ENCODE data around the gene LSM8.

LSM8 gene

DNA sequence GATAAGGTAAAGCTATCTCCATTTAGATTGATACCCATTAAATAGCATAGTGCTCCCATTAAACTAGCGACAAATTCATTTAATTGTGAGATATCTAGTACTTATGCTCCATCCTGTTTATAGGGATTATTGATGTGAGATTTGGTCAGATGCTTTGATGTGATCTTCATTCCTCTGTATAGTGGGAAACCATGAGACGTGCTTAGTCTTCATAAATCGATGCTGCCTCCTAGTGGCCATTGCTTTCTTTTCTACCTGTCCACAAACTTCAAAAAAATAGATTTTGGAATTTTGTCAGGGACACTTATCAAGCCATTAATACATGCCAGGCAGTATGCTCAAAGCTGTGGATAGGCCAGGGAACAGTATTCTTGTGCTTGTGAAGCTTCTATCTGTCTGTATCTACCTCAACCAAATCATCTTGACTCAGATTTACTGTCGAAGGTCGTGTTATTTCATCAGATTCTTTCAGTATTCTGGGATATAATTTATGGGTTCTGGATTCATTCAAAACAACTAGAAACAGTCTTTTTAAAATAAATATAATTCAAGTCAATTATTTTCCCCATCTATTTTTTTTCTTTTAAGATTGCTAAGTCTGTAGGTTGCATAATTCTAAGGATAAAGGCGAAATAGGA, 12.0 kb downstream of the LSM8 start:
- Histone ChIP-seq H3K4me1 (ENCODE audit: control insufficient read depth in 5 of 5, insufficient read depth in 5 of 5, low read length in 5 of 5) (peaks cover 0 to 5% (median 0%) of the 10 kb centered on the region in 5 donors), H3K4me3 (ENCODE audit: low read depth in 1 of 5, low read length in 5 of 5) (no peak overlapping the region), H3K27ac (ENCODE audit: low read depth, low read length) (no peak overlapping the region), H3K9ac (ENCODE audit: low read length in 5 of 5) (no peak overlapping the region), H3K27me3 (ENCODE audit: control insufficient read depth in 5 of 5, insufficient read depth in 4 of 5, low read length in 5 of 5) (no peaks in the 10 kb centered on the region), H3K36me3 (ENCODE audit: control insufficient read depth in 5 of 5, insufficient read depth in 5 of 5, low read length in 5 of 5) (peaks cover 4 to 9% (median 6%) of the 10 kb centered on the region in 5 donors), H3K9me3 (ENCODE audit: control insufficient read depth in 5 of 5, low read length in 5 of 5) (no peaks in the 10 kb centered on the region)

DNA sequence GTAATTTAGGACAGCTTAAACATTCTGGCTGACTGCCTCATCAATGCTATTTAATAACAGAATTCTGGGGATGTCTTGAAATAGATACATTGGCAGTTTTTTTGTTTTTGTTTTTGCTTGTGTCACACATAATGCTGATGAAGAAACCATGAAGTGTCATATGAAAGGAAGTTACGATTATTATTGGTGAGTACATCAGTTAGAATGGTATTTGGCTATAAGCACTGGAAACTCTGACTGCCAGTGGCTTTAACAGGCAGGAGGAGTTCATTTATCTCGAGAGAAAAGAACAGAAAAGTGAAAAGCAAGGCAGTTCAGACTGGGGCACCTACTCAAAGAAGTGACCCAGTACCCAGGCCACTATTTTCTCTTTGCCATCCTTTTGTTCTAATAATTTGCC, 18.1 kb downstream of the LSM8 start:
- Histone ChIP-seq H3K27ac (ENCODE audit: low read depth, low read length) (no peak overlapping the region), H3K9ac (ENCODE audit: low read length in 5 of 5) (no peak overlapping the region), H3K4me3 (ENCODE audit: low read depth in 1 of 5, low read length in 5 of 5) (no peak overlapping the region), H3K4me1 (ENCODE audit: control insufficient read depth in 5 of 5, insufficient read depth in 5 of 5, low read length in 5 of 5) (peaks cover 0 to 5% (median 0%) of the 10 kb centered on the region in 5 donors), H3K36me3 (ENCODE audit: control insufficient read depth in 5 of 5, insufficient read depth in 5 of 5, low read length in 5 of 5) (no peaks in the 10 kb centered on the region), H3K9me3 (ENCODE audit: control insufficient read depth in 5 of 5, low read length in 5 of 5) (no peaks in the 10 kb centered on the region), H3K27me3 (ENCODE audit: control insufficient read depth in 5 of 5, insufficient read depth in 4 of 5, low read length in 5 of 5) (no peaks in the 10 kb centered on the region)

DNA sequence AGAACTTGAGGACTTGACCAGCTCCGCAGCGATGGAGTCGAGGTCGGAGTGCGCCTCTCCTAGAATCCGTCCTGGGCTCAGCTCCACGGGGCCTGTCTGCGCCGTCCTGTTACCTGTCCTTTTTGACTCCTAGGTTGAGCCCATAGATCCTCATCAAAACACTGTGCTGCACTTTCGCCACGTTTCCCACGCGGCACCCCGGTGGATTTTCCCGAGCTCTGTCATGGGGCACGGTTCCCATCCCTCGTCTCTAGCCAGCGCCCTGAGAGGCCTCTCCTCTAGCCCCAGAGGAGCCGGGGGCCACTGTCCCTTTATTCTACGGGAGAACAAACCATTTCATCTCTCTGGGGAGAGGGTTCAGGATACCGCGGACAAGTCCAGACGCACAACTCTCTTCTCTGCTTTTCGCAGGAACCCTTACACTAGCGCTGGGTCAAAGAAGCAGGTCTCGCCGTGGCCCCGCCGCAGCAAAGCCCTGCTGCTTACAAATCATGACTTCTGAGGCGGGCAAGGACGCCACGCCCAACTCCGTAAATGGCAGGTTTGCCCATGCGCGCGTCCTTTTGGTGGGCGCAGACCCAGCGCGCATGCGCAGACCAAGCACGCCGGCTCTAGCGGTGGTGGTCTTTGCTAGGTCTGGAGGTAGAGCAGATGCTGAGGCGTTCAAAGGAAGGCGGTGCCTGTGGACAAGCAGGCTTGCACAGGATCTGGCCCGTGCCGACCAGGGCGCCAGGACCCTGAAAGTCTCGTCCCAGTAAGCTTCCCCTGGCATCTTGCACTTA, 30.3 kb downstream of the LSM8 start:
- peak overlapping the region; percentile 43 to 79 (median 74) for H3K9ac ChIP-seq (ENCODE audit: low read length in 5 of 5)

GRCh38 chr7:118214833-118215182, 30.8 kb downstream of the LSM8 start:
- no peaks in the 10 kb centered on the region for H3K27me3 ChIP-seq (ENCODE audit: control insufficient read depth in 5 of 5, insufficient read depth in 4 of 5, low read length in 5 of 5)
- peaks cover 0 to 12% (median 11%) of the 10 kb centered on the region in 5 donors for H3K4me1 ChIP-seq (ENCODE audit: control insufficient read depth in 5 of 5, insufficient read depth in 5 of 5, low read length in 5 of 5)
- no peaks in the 10 kb centered on the region for H3K36me3 ChIP-seq (ENCODE audit: control insufficient read depth in 5 of 5, insufficient read depth in 5 of 5, low read length in 5 of 5)
- no peak overlapping the region for H3K27ac ChIP-seq (ENCODE audit: low read depth, low read length)
- peak overlapping the region; percentile 76 to 92 (median 83) for H3K4me3 ChIP-seq (ENCODE audit: low read depth in 1 of 5, low read length in 5 of 5)
- no peaks in the 10 kb centered on the region for H3K9me3 ChIP-seq (ENCODE audit: control insufficient read depth in 5 of 5, low read length in 5 of 5)
- H3K9ac ChIP-seq (ENCODE audit: low read length in 5 of 5), result peak overlapping the region; percentile 33 to 79 (median 74)

More for the DNA sequence above, 30.3 kb downstream of the LSM8 start:
- no peak overlapping the region for H3K27ac ChIP-seq (ENCODE audit: low read depth, low read length)
- no peaks in the 10 kb centered on the region for H3K36me3 ChIP-seq (ENCODE audit: control insufficient read depth in 5 of 5, insufficient read depth in 5 of 5, low read length in 5 of 5)
- H3K9me3 ChIP-seq (ENCODE audit: control insufficient read depth in 5 of 5, low read length in 5 of 5), result no peaks in the 10 kb centered on the region
- H3K4me3 ChIP-seq (ENCODE audit: low read depth in 1 of 5, low read length in 5 of 5), result peak overlapping the region; percentile 76 to 92 (median 83)
- no peaks in the 10 kb centered on the region for H3K27me3 ChIP-seq (ENCODE audit: control insufficient read depth in 5 of 5, insufficient read depth in 4 of 5, low read length in 5 of 5)
- peaks cover 0 to 12% (median 11%) of the 10 kb centered on the region in 5 donors for H3K4me1 ChIP-seq (ENCODE audit: control insufficient read depth in 5 of 5, insufficient read depth in 5 of 5, low read length in 5 of 5)

DNA sequence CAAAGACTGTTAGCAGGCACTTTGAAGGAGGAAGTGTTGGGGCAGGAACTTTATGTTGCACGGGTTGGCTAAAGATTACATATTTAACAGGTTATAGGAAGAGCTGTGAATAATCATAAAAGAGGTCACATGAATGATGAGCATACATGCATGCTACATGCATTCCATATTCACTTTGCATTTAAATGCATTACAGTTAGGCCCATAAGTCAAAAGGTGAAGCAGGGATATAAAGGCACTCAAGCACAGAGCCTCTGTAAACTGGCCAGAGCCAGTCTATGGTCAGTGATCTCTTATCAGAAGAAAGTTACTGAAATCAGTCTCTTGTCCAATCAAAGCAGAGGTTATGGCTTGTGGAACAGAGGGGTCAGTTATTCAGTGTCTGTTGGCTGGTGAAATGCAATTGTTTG, 33.3 kb downstream of the LSM8 start:
- no peaks in the 10 kb centered on the region for H3K36me3 ChIP-seq (ENCODE audit: control insufficient read depth in 5 of 5, insufficient read depth in 5 of 5, low read length in 5 of 5)
- no peaks in the 10 kb centered on the region for H3K27me3 ChIP-seq (ENCODE audit: control insufficient read depth in 5 of 5, insufficient read depth in 4 of 5, low read length in 5 of 5)
- peaks cover 0 to 12% (median 11%) of the 10 kb centered on the region in 5 donors for H3K4me1 ChIP-seq (ENCODE audit: control insufficient read depth in 5 of 5, insufficient read depth in 5 of 5, low read length in 5 of 5)
- no peak overlapping the region for H3K4me3 ChIP-seq (ENCODE audit: low read depth in 1 of 5, low read length in 5 of 5)
- H3K9me3 ChIP-seq (ENCODE audit: control insufficient read depth in 5 of 5, low read length in 5 of 5), result no peaks in the 10 kb centered on the region
- H3K27ac ChIP-seq (ENCODE audit: low read depth, low read length), result no peak overlapping the region
- no peak overlapping the region for H3K9ac ChIP-seq (ENCODE audit: low read length in 5 of 5)

DNA sequence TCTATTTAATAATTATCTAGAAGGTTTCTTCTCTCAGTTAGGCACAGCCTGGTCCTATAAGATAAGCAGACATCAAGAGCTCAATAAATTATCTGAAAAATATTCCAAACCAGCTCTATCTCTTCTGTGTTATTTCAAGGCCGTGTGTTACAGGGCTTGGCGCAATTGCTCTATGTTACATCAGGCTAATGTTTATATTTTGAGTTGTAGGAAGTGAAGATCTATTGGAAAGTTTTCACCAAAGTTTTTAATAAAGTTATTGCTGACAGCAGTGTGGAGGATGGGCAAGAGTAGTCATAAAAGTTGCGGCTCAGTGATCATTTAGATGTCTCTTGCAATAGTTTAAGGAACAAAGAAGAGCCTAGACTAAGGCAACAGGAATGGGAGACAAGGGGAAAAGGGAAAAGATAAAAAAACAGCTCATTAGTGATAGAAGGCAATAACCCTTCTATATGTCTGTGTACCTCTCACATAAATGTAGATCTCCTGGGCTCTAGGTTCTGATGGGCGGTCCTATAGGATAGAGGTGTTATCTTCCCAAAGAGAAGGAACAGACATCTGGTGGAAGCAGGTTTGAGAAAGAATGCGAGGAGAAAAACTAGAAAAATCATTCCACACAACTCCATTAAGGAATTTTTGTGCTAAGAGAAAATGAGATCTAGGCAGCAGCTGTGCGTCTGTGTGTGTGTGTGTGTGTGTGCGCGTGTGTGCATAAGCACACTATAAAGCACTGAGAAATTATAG, 34.6 kb downstream of the LSM8 start:
- H3K4me3 ChIP-seq (ENCODE audit: low read depth in 1 of 5, low read length in 5 of 5), result no peak overlapping the region
- no peaks in the 10 kb centered on the region for H3K9me3 ChIP-seq (ENCODE audit: control insufficient read depth in 5 of 5, low read length in 5 of 5)
- peaks cover 0 to 12% (median 11%) of the 10 kb centered on the region in 5 donors for H3K4me1 ChIP-seq (ENCODE audit: control insufficient read depth in 5 of 5, insufficient read depth in 5 of 5, low read length in 5 of 5)
- no peaks in the 10 kb centered on the region for H3K36me3 ChIP-seq (ENCODE audit: control insufficient read depth in 5 of 5, insufficient read depth in 5 of 5, low read length in 5 of 5)
- H3K27ac ChIP-seq (ENCODE audit: low read depth, low read length), result no peak overlapping the region
- H3K27me3 ChIP-seq (ENCODE audit: control insufficient read depth in 5 of 5, insufficient read depth in 4 of 5, low read length in 5 of 5), result no peaks in the 10 kb centered on the region
- H3K9ac ChIP-seq (ENCODE audit: low read length in 5 of 5), result no peak overlapping the region

DNA sequence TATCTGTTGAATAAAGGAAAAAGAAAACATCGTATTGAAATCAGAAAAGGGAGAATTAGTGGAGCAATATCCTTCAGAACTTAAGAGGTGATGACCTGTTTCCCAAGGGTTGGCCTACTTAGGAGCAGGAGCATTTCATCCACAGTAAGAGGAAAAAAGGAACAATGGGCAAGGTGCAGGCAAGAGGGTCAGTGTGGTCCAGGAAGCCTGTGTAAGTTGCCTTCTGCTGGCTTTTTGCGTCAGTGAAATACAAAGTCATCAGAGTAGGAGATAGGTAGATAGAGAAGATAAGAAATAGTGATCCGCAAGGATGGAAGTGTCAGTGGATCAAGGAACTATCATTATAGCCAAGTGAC, 35.2 kb downstream of the LSM8 start:
- Histone ChIP-seq H3K9ac (ENCODE audit: low read length in 5 of 5) (no peak overlapping the region), H3K4me1 (ENCODE audit: control insufficient read depth in 5 of 5, insufficient read depth in 5 of 5, low read length in 5 of 5) (peaks cover 0 to 8% (median 8%) of the 10 kb centered on the region in 5 donors), H3K27me3 (ENCODE audit: control insufficient read depth in 5 of 5, insufficient read depth in 4 of 5, low read length in 5 of 5) (no peaks in the 10 kb centered on the region), H3K4me3 (ENCODE audit: low read depth in 1 of 5, low read length in 5 of 5) (no peak overlapping the region), H3K27ac (ENCODE audit: low read depth, low read length) (no peak overlapping the region), H3K36me3 (ENCODE audit: control insufficient read depth in 5 of 5, insufficient read depth in 5 of 5, low read length in 5 of 5) (no peaks in the 10 kb centered on the region), H3K9me3 (ENCODE audit: control insufficient read depth in 5 of 5, low read length in 5 of 5) (no peaks in the 10 kb centered on the region)

GRCh38 chr7:118220583-118220982, 36.6 kb downstream of the LSM8 start:
- H3K4me1 ChIP-seq (ENCODE audit: control insufficient read depth in 5 of 5, insufficient read depth in 5 of 5, low read length in 5 of 5), result no peaks in the 10 kb centered on the region
- no peak overlapping the region for H3K27ac ChIP-seq (ENCODE audit: low read depth, low read length)
- no peaks in the 10 kb centered on the region for H3K9me3 ChIP-seq (ENCODE audit: control insufficient read depth in 5 of 5, low read length in 5 of 5)
- no peaks in the 10 kb centered on the region for H3K36me3 ChIP-seq (ENCODE audit: control insufficient read depth in 5 of 5, insufficient read depth in 5 of 5, low read length in 5 of 5)
- H3K27me3 ChIP-seq (ENCODE audit: control insufficient read depth in 5 of 5, insufficient read depth in 4 of 5, low read length in 5 of 5), result no peaks in the 10 kb centered on the region
- no peak overlapping the region for H3K9ac ChIP-seq (ENCODE audit: low read length in 5 of 5)
- no peak overlapping the region for H3K4me3 ChIP-seq (ENCODE audit: low read depth in 1 of 5, low read length in 5 of 5)

- H3K9ac ChIP-seq (ENCODE audit: low read length in 5 of 5), result no peak overlapping the region
- no peaks in the 10 kb centered on the region for H3K36me3 ChIP-seq (ENCODE audit: control insufficient read depth in 5 of 5, insufficient read depth in 5 of 5, low read length in 5 of 5)
- no peak overlapping the region for H3K27ac ChIP-seq (ENCODE audit: low read depth, low read length)
- H3K4me3 ChIP-seq (ENCODE audit: low read depth in 1 of 5, low read length in 5 of 5), result no peak overlapping the region
- no peaks in the 10 kb centered on the region for H3K9me3 ChIP-seq (ENCODE audit: control insufficient read depth in 5 of 5, low read length in 5 of 5)
- H3K27me3 ChIP-seq (ENCODE audit: control insufficient read depth in 5 of 5, insufficient read depth in 4 of 5, low read length in 5 of 5), result no peaks in the 10 kb centered on the region
- no peaks in the 10 kb centered on the region for H3K4me1 ChIP-seq (ENCODE audit: control insufficient read depth in 5 of 5, insufficient read depth in 5 of 5, low read length in 5 of 5)
These were observed 38.6 kb downstream of the LSM8 start for GRCh38 chr7:118222591-118222990.

- Histone ChIP-seq H3K4me1 (ENCODE audit: control insufficient read depth in 5 of 5, insufficient read depth in 5 of 5, low read length in 5 of 5) (no peaks in the 10 kb centered on the region), H3K4me3 (ENCODE audit: low read depth in 1 of 5, low read length in 5 of 5) (no peak within 1 kb of the TSS), H3K9me3 (ENCODE audit: control insufficient read depth in 5 of 5, low read length in 5 of 5) (no peaks in the 10 kb centered on the region), H3K36me3 (ENCODE audit: control insufficient read depth in 5 of 5, insufficient read depth in 5 of 5, low read length in 5 of 5) (no peaks in the 10 kb centered on the region), H3K27ac (ENCODE audit: low read depth, low read length) (no peak within 1 kb of the TSS), H3K27me3 (ENCODE audit: control insufficient read depth in 5 of 5, insufficient read depth in 4 of 5, low read length in 5 of 5) (no peaks in the 10 kb centered on the region), H3K9ac (ENCODE audit: low read length in 5 of 5) (no peak within 1 kb of the TSS)
These were observed 40.6 kb downstream of the LSM8 start, which contains the start of gene ANKRD7 for GRCh38 chr7:118224521-118224920. ANKRD7 (plus strand) TSS chr7:118224704; CDS start chr7:118224831, 127 bp downstream.
